GM18526 (cell line): ENCODE measurements around the gene CCL2.

Experiments used
- POLR2A ChIP-seq: IDR thresholded peaks from 3 replicates; pipeline ENCODE4 v1.6.1; 2011; ENCODE audit not compliant: insufficient read length; ENCODE audit errors: extremely low read depth

The CCL2 gene

DNA sequence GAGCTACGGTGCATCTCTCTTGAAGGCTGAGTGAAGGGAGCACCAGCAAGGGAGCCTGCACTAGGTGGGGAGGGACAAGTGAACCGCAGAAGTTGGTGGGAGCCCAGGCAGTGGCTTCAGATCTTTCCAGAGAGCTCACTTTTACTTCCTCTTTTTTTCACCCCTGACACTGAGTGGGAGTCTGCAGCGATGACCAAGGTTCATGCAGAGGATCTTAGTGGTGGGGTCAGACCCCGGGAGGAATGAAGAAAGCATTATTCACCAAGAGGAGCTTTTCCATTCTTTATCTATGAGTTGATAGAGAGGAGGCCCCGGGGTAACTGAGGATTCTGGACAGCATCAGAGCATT, 3.0 kb upstream of the CCL2 start:
- no peak for TF ChIP-seq POLR2A

DNA sequence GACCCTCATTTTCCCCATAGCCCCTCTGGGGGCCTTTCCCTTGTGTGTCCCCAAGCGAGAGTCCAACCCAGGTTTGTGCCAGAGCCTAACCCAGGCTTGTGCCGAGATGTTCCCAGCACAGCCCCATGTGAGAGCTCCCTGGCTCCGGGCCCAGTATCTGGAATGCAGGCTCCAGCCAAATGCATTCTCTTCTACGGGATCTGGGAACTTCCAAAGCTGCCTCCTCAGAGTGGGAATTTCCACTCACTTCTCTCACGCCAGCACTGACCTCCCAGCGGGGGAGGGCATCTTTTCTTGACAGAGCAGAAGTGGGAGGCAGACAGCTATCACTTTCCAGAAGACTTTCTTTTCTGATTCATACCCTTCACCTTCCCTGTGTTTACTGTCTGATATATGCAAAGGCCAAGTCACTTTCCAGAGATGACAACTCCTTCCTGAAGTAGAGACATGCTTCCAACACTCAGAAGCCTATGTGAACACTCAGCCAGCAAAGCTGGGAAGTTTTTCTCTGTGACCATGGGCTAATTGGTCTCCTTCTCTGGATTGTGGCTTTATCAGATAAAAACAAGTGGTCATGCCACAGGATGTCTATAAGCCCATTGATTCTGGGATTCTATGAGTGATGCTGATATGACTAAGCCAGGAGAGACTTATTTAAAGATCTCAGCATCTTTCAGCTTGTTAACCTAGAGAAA, 2.5 kb upstream of the CCL2 start:
- TF ChIP-seq POLR2A = no peak

- no peak for TF ChIP-seq POLR2A
Measured at GRCh38 chr17:34253139-34253525, 2.0 kb upstream of the CCL2 start.

DNA sequence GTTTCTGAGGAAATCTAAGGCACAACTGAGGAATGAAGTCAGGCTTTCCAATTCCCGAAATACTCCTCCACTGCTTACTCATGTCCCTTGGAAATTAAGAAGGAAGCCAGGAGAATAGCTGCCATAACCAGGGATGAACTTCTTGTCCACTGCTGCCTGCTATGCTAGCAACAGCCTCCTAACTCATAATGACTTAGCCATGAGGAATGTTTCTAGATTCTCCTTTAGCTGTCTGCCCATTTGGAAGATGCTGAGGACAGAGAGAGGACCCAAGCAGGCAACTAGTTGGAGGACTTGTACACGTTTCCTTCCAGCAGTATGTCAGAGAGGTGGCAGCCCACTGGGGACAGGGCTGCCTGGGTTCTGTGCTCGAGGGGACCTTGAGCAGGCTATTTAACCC, 939 bp upstream of the CCL2 start:
- no peak for TF ChIP-seq POLR2A

GRCh38 chr17:34255381-34255732, 272 bp downstream of the CCL2 start:
- no peak for TF ChIP-seq POLR2A

- TF ChIP-seq POLR2A = no peak
Measured at GRCh38 chr17:34255841-34256240, 756 bp downstream of the CCL2 start.

DNA sequence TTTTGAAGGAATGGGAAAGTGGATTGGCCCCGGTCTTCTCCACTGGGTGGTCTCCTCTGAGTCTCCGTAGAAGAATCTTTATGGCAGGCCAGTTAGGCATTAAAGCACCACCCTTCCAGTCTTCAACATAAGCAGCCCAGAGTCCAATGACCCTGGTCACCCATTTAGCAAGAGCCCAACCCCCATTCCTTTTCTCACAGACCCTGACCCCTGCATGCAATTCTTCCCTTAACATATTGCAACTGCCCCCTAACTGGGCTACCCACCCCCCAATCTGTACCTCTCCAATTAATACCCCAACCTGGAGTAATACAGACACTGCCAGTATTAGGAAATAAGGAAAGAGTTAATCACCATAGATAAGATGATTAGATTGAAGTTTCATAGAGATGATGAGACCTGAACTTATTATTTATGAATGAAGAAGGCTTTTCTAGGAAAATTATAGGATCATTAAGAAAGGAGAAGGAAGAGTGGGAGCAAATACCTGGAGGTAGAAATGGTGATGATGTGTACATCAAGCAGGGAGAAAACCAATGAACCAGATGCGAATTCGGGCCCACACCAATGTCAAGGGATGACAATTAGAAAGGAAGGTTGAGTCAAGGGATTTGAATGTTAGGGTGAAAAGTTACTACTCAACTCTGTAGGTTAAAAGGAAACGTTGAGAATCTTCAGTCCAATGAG, 2.4 kb downstream of the CCL2 start:
- TF ChIP-seq POLR2A = no peak

GRCh38 chr17:34257986-34258326, 2.9 kb downstream of the CCL2 start:
- TF ChIP-seq POLR2A = no peak

DNA sequence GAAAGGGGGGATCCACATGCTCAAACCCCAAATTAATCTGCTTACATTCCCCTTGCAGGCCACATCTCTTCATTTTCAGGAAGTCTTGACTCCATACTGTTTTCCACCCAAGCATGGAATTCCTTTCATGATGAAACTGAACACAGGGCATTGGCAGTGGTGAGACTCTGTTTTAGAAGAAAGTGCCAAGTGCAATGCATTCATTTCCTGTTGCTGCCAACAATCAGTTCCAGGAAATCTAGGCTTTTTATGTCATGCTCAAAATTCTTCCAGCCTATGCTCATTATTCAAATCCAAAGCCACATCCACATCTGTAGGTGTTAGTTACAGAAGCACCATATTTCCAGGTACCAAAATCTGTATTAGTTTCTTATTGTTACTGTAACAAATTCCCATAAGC, 4.1 kb downstream of the CCL2 start:
- no peak for TF ChIP-seq POLR2A

DNA sequence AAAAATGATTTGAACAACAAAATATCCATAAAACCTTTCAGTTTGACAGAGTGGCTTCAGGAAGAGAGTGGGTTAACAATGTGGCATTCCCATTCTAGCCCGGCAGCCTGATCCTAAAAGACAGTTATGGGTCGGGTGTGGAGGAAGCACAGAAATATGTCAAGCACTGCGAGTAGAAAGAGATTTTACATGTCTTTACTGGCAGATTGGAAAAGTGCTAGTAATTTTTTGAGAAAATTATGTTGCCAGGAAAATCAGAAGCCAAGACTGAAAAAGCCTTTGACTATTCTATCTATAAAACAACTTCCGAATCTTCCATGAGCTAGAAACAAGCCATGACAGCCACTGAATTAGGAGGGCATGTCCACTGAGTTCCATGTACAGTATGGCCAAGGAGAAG, 5.8 kb downstream of the CCL2 start:
- TF ChIP-seq POLR2A = no peak

DNA sequence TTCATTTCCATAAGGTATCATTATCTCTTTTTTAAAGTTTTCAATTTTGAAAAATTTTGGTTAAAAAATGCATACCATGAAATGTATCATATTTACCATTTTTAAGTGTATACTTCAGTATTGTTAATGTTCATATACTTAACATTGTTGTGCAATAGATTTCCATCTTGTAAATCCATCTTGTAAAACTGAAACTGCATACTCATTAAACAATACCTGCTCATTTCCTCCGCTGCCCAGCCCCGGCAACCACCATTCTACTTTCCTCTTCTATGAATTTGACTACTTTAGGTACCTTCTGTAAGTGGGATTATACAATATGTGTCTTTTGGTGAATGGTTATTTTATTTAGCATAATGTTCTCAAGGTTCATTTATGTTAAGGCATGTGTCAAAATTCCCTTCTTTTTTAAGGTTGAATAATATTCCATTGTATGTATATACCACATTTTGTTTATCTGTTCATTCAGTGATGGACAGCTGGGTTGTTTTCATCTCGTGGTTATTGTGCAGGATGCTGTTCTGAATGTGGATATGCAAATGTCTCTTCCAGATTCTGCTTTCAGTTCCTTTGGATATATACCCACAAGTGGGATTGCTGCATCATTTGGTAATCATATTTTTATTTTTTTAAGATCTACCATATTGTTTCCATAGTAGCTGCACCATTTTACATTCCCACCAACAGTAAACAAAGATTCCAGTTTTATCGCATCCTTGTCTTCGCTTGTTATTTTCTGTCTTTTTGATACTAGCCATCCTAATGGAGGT, 6.7 kb downstream of the CCL2 start:
- TF ChIP-seq POLR2A = no peak

GRCh38 chr17:34265711-34266110, 10.6 kb downstream of the CCL2 start:
- TF ChIP-seq POLR2A = no peak

- no peak for TF ChIP-seq POLR2A
Measured at GRCh38 chr17:34269969-34270368, 14.9 kb downstream of the CCL2 start, which contains the start of gene CCL7. CCL7 (plus strand) TSS chr17:34270221; CDS start chr17:34270291, 70 bp downstream.

DNA sequence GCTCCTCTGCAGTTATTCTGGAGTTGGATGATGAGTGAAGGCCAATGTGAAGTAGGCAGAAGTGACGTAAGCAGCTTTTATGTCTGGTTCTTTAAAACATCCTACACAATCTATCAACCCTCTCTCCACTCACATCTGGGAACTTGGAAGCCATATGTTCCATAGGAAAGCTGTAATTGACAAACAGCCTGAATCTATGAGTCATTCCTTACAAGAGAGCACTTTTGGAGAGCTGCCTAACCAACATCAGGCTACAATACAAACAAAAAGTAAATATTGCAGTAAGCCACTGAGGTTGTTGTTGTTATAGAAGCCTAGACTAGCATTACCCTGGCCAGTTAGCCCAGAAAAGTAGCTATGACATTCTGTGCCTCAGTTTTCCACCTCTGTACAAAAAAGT, 20.8 kb downstream of the CCL2 start:
- no peak for TF ChIP-seq POLR2A

GRCh38 chr17:34276826-34277225, 21.7 kb downstream of the CCL2 start:
- no peak for TF ChIP-seq POLR2A

- no peak for TF ChIP-seq POLR2A
Measured at GRCh38 chr17:34283571-34283970, 28.5 kb downstream of the CCL2 start.
